Karpas-422 (cell line): ENCODE data around the gene DUSP23. TPM values are rescaled to one million over a fixed set of nuclear protein-coding genes. Genes with fewer than 3 reads are reported as not detected.

Experiments
- DNase-seq: peaks from one replicate; pipeline ENCODE4 v3.0.0-alpha.2; 2015
- H2AFZ ChIP-seq: fragments of 200-600 bp; sonication (generic); 2 replicates; pipeline ENCODE4 v1.6.1; 2014; ENCODE audit warnings: antibody characterized with exemption, low read length, mixed read lengths
- H3K27ac ChIP-seq: fragments of 200-600 bp; sonication (generic); 2 replicates; pipeline ENCODE4 v1.5.1; 2014; ENCODE audit warnings: mild to moderate bottlenecking, low read length, moderate library complexity
- H3K27me3 ChIP-seq: fragments of 200-600 bp; sonication (generic); 2 replicates; pipeline ENCODE4 v1.6.1; 2014; ENCODE audit warnings: low read length, mixed read lengths
- H3K36me3 ChIP-seq: fragments of 200-600 bp; sonication (generic); 2 replicates; pipeline ENCODE4 v1.6.1; 2014; ENCODE audit warnings: low read length, mixed read lengths; ENCODE audit not compliant: insufficient read depth
- H3K4me1 ChIP-seq: fragments of 200-600 bp; sonication (generic); 2 replicates; pipeline ENCODE4 v1.6.1; 2014; ENCODE audit warnings: mild to moderate bottlenecking, low read length, mixed read lengths
- H3K4me2 ChIP-seq: fragments of 200-600 bp; sonication (generic); 2 replicates; pipeline ENCODE4 v1.6.1; 2014; ENCODE audit warnings: low read length, low read depth, mild to moderate bottlenecking; ENCODE audit not compliant: poor library complexity, severe bottlenecking
- H3K4me3 ChIP-seq: fragments of 200-600 bp; sonication (generic); 2 replicates; pipeline ENCODE4 v1.5.1; 2014; ENCODE audit warnings: mild to moderate bottlenecking, antibody characterized with exemption, low read length, mixed read lengths
- H3K79me2 ChIP-seq: fragments of 200-600 bp; sonication (generic); 2 replicates; pipeline ENCODE4 v1.6.1; 2014; ENCODE audit warnings: mild to moderate bottlenecking, low read length, mixed read lengths
- H3K9ac ChIP-seq: fragments of 200-600 bp; sonication (generic); 2 replicates; pipeline ENCODE4 v1.6.0; 2014; ENCODE audit warnings: low read length
- H3K9me2 ChIP-seq: fragments of 200-600 bp; sonication (generic), shearing (Covaris generic); replicated peaks from 2 replicates; pipeline ENCODE4 v1.6.0; 2014; ENCODE audit warnings: mild to moderate bottlenecking, low read length, moderate library complexity; ENCODE audit not compliant: insufficient read depth
- H3K9me3 ChIP-seq: fragments of 300-700, 200-600 bp; sonication (generic); 2 replicates; pipeline ENCODE4 v1.6.1; 2014; ENCODE audit warnings: low read length, mixed read lengths
- H4K20me1 ChIP-seq: fragments of 200-600 bp; sonication (generic); 2 replicates; pipeline ENCODE4 v1.6.1; 2014; ENCODE audit warnings: mild to moderate bottlenecking, antibody characterized with exemption, low read length, low read depth; ENCODE audit not compliant: insufficient read depth
- total RNA-seq: library from RNA; depleted of rRNA; stranded (reverse); fragments of >200 nt; shearing (Covaris generic); gene quantifications from 2 replicates; pipeline ENCODE4 v1.2.3, GENCODE V29; 2014; ENCODE audit warnings: low replicate concordance

DUSP23 gene
- total RNA-seq, 1 experiment from 2014 or later: not detected

GRCh38 chr1:159775716-159776115 lies 5.0 kb upstream of the DUSP23 start:
- no peak overlapping the region for H3K27ac ChIP-seq
- H3K9me3 ChIP-seq: no peaks in the 10 kb centered on the region
- no peaks in the 10 kb centered on the region for H3K4me1 ChIP-seq
- no peaks in the 10 kb centered on the region for H3K79me2 ChIP-seq
- H4K20me1 ChIP-seq: no peaks in the 10 kb centered on the region
- no peak for DNase-seq
- no peak overlapping the region for H3K4me3 ChIP-seq
- H3K4me2 ChIP-seq: no peak overlapping the region
- H3K9me2 ChIP-seq: no peaks in the 10 kb centered on the region
- no peak overlapping the region for H2AFZ ChIP-seq
- no peaks in the 10 kb centered on the region for H3K36me3 ChIP-seq
- H3K27me3 ChIP-seq: no peaks in the 10 kb centered on the region
- H3K9ac ChIP-seq: no peak overlapping the region

- Histone ChIP-seq H3K36me3 (no peaks in the 10 kb centered on the region), H3K79me2 (no peaks in the 10 kb centered on the region), H3K9me3 (no peaks in the 10 kb centered on the region), H3K27ac (no peak overlapping the region), H2AFZ (no peak overlapping the region), H3K4me2 (no peak overlapping the region), H3K27me3 (no peaks in the 10 kb centered on the region), H4K20me1 (no peaks in the 10 kb centered on the region), H3K4me1 (no peaks in the 10 kb centered on the region), H3K4me3 (no peak overlapping the region), H3K9ac (no peak overlapping the region), H3K9me2 (no peaks in the 10 kb centered on the region)
- DNase-seq: no peak
These were observed 2.5 kb upstream of the DUSP23 start for GRCh38 chr1:159778266-159778665.

GRCh38 chr1:159779403-159779851 lies 1.3 kb upstream of the DUSP23 start:
- H3K4me2 ChIP-seq: no peak overlapping the region
- no peaks in the 10 kb centered on the region for H3K9me3 ChIP-seq
- no peaks in the 10 kb centered on the region for H3K79me2 ChIP-seq
- no peaks in the 10 kb centered on the region for H3K4me1 ChIP-seq
- no peaks in the 10 kb centered on the region for H3K9me2 ChIP-seq
- no peaks in the 10 kb centered on the region for H3K27me3 ChIP-seq
- H4K20me1 ChIP-seq: no peaks in the 10 kb centered on the region
- no peak for DNase-seq
- H3K27ac ChIP-seq: no peak overlapping the region
- H2AFZ ChIP-seq: no peak overlapping the region
- no peak overlapping the region for H3K9ac ChIP-seq
- no peak overlapping the region for H3K4me3 ChIP-seq
- no peaks in the 10 kb centered on the region for H3K36me3 ChIP-seq

- no peak for DNase-seq
- H3K4me3 ChIP-seq: no peak overlapping the region
- no peaks in the 10 kb centered on the region for H3K36me3 ChIP-seq
- H4K20me1 ChIP-seq: no peaks in the 10 kb centered on the region
- H3K4me2 ChIP-seq: no peak overlapping the region
- H3K9me2 ChIP-seq: no peaks in the 10 kb centered on the region
- H2AFZ ChIP-seq: no peak overlapping the region
- H3K27me3 ChIP-seq: no peaks in the 10 kb centered on the region
- H3K79me2 ChIP-seq: no peaks in the 10 kb centered on the region
- no peaks in the 10 kb centered on the region for H3K9me3 ChIP-seq
- H3K9ac ChIP-seq: no peak overlapping the region
- no peak overlapping the region for H3K27ac ChIP-seq
- H3K4me1 ChIP-seq: no peaks in the 10 kb centered on the region
These were observed 1.2 kb downstream of the DUSP23 start for GRCh38 chr1:159781992-159782391.

- no peak overlapping the region for H3K27ac ChIP-seq
- no peak overlapping the region for H2AFZ ChIP-seq
- no peak overlapping the region for H3K9ac ChIP-seq
- H3K9me3 ChIP-seq: no peaks in the 10 kb centered on the region
- no peak for DNase-seq
- no peak overlapping the region for H3K4me3 ChIP-seq
- no peaks in the 10 kb centered on the region for H4K20me1 ChIP-seq
- H3K4me1 ChIP-seq: no peaks in the 10 kb centered on the region
- H3K79me2 ChIP-seq: no peaks in the 10 kb centered on the region
- H3K27me3 ChIP-seq: no peaks in the 10 kb centered on the region
- no peaks in the 10 kb centered on the region for H3K9me2 ChIP-seq
- no peak overlapping the region for H3K4me2 ChIP-seq
- no peaks in the 10 kb centered on the region for H3K36me3 ChIP-seq
These were observed 3.0 kb downstream of the DUSP23 start for GRCh38 chr1:159783724-159784123.

- Histone ChIP-seq H3K9me2 (no peaks in the 10 kb centered on the region), H3K36me3 (no peaks in the 10 kb centered on the region), H3K4me3 (no peak overlapping the region), H3K27me3 (no peaks in the 10 kb centered on the region), H3K9me3 (no peaks in the 10 kb centered on the region), H3K79me2 (no peaks in the 10 kb centered on the region), H4K20me1 (no peaks in the 10 kb centered on the region), H3K27ac (no peak overlapping the region), H3K4me1 (no peaks in the 10 kb centered on the region), H3K9ac (no peak overlapping the region), H3K4me2 (no peak overlapping the region), H2AFZ (no peak overlapping the region)
- no peak for DNase-seq
These were observed 5.7 kb downstream of the DUSP23 start for GRCh38 chr1:159786465-159786864.

GRCh38 chr1:159786966-159787365 lies 6.2 kb downstream of the DUSP23 start:
- H3K4me2 ChIP-seq: no peak overlapping the region
- no peaks in the 10 kb centered on the region for H3K36me3 ChIP-seq
- no peak for DNase-seq
- no peak overlapping the region for H3K4me3 ChIP-seq
- H3K79me2 ChIP-seq: no peaks in the 10 kb centered on the region
- H3K9me3 ChIP-seq: no peaks in the 10 kb centered on the region
- no peaks in the 10 kb centered on the region for H3K4me1 ChIP-seq
- H3K27me3 ChIP-seq: no peaks in the 10 kb centered on the region
- H3K27ac ChIP-seq: no peak overlapping the region
- no peaks in the 10 kb centered on the region for H3K9me2 ChIP-seq
- H2AFZ ChIP-seq: no peak overlapping the region
- H3K9ac ChIP-seq: no peak overlapping the region
- H4K20me1 ChIP-seq: no peaks in the 10 kb centered on the region

- Histone ChIP-seq H3K27ac (no peak overlapping the region), H3K9ac (no peak overlapping the region), H3K79me2 (no peaks in the 10 kb centered on the region), H3K4me3 (no peak overlapping the region), H2AFZ (no peak overlapping the region), H3K36me3 (no peaks in the 10 kb centered on the region), H3K4me1 (no peaks in the 10 kb centered on the region), H3K9me2 (no peaks in the 10 kb centered on the region), H3K4me2 (no peak overlapping the region), H3K27me3 (no peaks in the 10 kb centered on the region), H3K9me3 (no peaks in the 10 kb centered on the region), H4K20me1 (no peaks in the 10 kb centered on the region)
- peak; percentile 58 for DNase-seq
These were observed 9.6 kb downstream of the DUSP23 start for GRCh38 chr1:159790237-159790917.
